GM18520 (cell line): ENCODE data around the gene RIT1.
A peak's percentile ranks its signal among the peaks of the same experiment; 100 is the strongest.

Source experiments
- ATAC-seq: cut with Tn5 transposase; IDR thresholded peaks from one replicate; pipeline ENCODE4 v1.9.1; 2021; ENCODE audit not compliant: unreplicated experiment

RIT1 gene

GRCh38 chr1:155859234-155859829, 51.8 kb downstream of the RIT1 start, which contains the start of gene SYT11:
TSS of gene SYT11 (plus strand) at chr1:155859567. CDS start at chr1:155859762, 195 bp downstream.
- peak; percentile 72 for ATAC-seq

- peak; percentile 3 for ATAC-seq
These were observed 52.3 kb downstream of the RIT1 start for GRCh38 chr1:155858800-155859233.

- peak; percentile 30 for ATAC-seq
These were observed 53.9 kb downstream of the RIT1 start, which contains the start of gene GON4L for GRCh38 chr1:155856975-155857930. TSS of gene GON4L (minus strand) at chr1:155857214. CDS start at chr1:155853780, 3,434 bp downstream.

GRCh38 chr1:155856257-155856974, 54.7 kb downstream of the RIT1 start:
- ATAC-seq: no peak

GRCh38 chr1:155850345-155850744, 60.8 kb downstream of the RIT1 start:
- no peak for ATAC-seq

GRCh38 chr1:155847823-155848529, 63.2 kb downstream of the RIT1 start:
- ATAC-seq: no peak
